Heart left ventricle (tissue), 16 donors: ENCODE results near the gene RBP5. TPM values are rescaled to one million over a fixed set of nuclear protein-coding genes. Genes with fewer than 3 reads are reported as not detected.

Experiments
- ATAC-seq, 4 donors: fragments of 200-7000 bp; cut with Tn5 transposase; one replicate each; pipeline ENCODE4 v1.9.1; 2020 to 2022; ENCODE audit warnings: moderate library complexity in 4 of 4, mild to moderate bottlenecking in 3 of 4, moderate number of reproducible peaks in 1 of 4
- DNase-seq, 5 donors: peaks; one replicate each; pipeline ENCODE4 v3.0.0-alpha.2; 2020
- H3K27ac ChIP-seq, 12 donors: fragments of 200-600 bp; sonication (generic) in 4 of 12; one replicate each; pipeline versions ENCODE4 v1.5.0 to v1.8.0; 2016 to 2022; ENCODE audit warnings: mild to moderate bottlenecking in 2 of 12
- H3K27me3 ChIP-seq, 9 donors: fragments of 200-600 bp; sonication (generic) in 2 of 9; one replicate each; pipeline versions ENCODE4 v1.5.1 to v1.8.0; 2016 to 2022; ENCODE audit warnings: mild to moderate bottlenecking in 3 of 9
- H3K36me3 ChIP-seq, 9 donors: fragments of 200-600 bp; sonication (generic) in 2 of 9; one replicate each; pipeline versions ENCODE4 v1.5.0 to v1.8.0; 2018 to 2022; ENCODE audit warnings: mild to moderate bottlenecking in 2 of 9
- H3K4me1 ChIP-seq, 12 donors: fragments of 200-600 bp; sonication (generic) in 4 of 12; one replicate each; pipeline versions ENCODE4 v1.5.0 to v1.8.0; 2016 to 2022; ENCODE audit warnings: mild to moderate bottlenecking in 3 of 12
- H3K4me3 ChIP-seq, 12 donors: fragments of 200-600 bp; sonication (generic) in 4 of 12; one replicate each; pipeline versions ENCODE4 v1.5.0 to v1.8.0; 2017 to 2022; ENCODE audit warnings: mild to moderate bottlenecking in 9 of 12, moderate library complexity in 4 of 12
- H3K9me3 ChIP-seq, 12 donors: fragments of 200-600 bp; sonication (generic) in 4 of 12; one replicate each; pipeline versions ENCODE4 v1.5.0 to v1.8.0; 2016 to 2022; ENCODE audit warnings: mild to moderate bottlenecking in 1 of 12
- POLR2A ChIP-seq, 2 donors: fragments of 450-650 bp; IDR thresholded peaks; one replicate each; pipeline ENCODE4 v1.6.1; 2017; ENCODE audit warnings: antibody characterized with exemption in 2 of 2, mild to moderate bottlenecking in 2 of 2, moderate library complexity in 2 of 2
- WGBS, 4 donors: extraction: QIAGEN DNeasy Blood & Tissue Kit in 2 of 4; methylation state at CpG; one replicate each; pipeline versions ENCODE4 v1.1.5 to v1.1.7; 2013 to 2018; 5-methylcytosine and 5-hydroxymethylcytosine counted together
- intact Hi-C, 10 donors: fragments of 100-400 bp; cut with DNase I; formaldehyde crosslinking; loops; one replicate each; pipeline versions ENCODE4 v1.11.1 to v1.14.2; 2022
- long read RNA-seq, 3 donors: library from polyadenylated mRNA; unstranded; transcript quantifications; one replicate each; pipeline ENCODE4 v2.0.0, GENCODE V29; 2020 to 2021
- polyA plus RNA-seq, 2 donors: library from polyadenylated mRNA; stranded (reverse); fragments of 200-250 nt; gene quantifications; one replicate each; pipeline ENCODE4 v1.2.3, GENCODE V29; 2013
- total RNA-seq, 9 donors: library from RNA; depleted of rRNA in 2 of 9; stranded (reverse); fragments of >200 nt in 2 of 9; fragmentation: NEBNext Ultra II Directional in 3 of 9; extraction: Animal tissue kit (Norgen Biotek cat#: 25700) in 3 of 9; gene quantifications; one replicate each; pipeline versions ENCODE4 v1.1.0 to v1.2.4, GENCODE V29; 2016 to 2023
- TF ChIP-seq, protein P1 (sequence below), 12 donors: fragments of 200-600 bp; sonication (generic) in 4 of 12; IDR thresholded peaks; one replicate each; pipeline versions ENCODE4 v1.5.0 to v1.8.0; 2018 to 2022; ENCODE audit warnings: antibody characterized with exemption in 12 of 12, mild to moderate bottlenecking in 5 of 12
- donor health status: ischemic (EF 13 %, LVEDD 7.1; RV severe dilation, severe dysfunction).
- donor health status: healthy with polysubstance abuse.
- donor health status: DM: no; HTN: yes; CAD: no.
- donor health status: DM: no; HTN: no; CAD: no.
- donor health status: ischemic (EF 25% LVEDD 6.9; RV normal size, moderate dysfunction).
- donor health status: ischemic (EF 25% LVEDD 5.7; RV mildly dilated, moderate dysfunction).
- donor health status: healthy.
- donor health status: DM: yes; HTN: yes; CAD: no.
- donor health status: ischemic (EF 35%, LVEDD 5.7; RV mildly dilated, moderate dysfunction).
- donor health status: nonischemic (EF 11% LVEDD 7.7; RV severe dilation, severe dysfunction).
- donor health status: DM: yes; HTN: yes; CAD: no.
- donor health status: PGD.
- donor health status: ischemic (EF 29% LVEDD 5.4; RV normal size, mild dysfunction).
- donor health status: nonischemic (EF 23%, LVEDD 6.1; RV moderate dilation, normal function).

Gene RBP5, protein sequence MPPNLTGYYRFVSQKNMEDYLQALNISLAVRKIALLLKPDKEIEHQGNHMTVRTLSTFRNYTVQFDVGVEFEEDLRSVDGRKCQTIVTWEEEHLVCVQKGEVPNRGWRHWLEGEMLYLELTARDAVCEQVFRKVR
- 1 to 10 TPM in 1 of 9 donors, under 1 TPM in 1, not detected in 7; 0.86 to 2.1 TPM for total RNA-seq
- polyA plus RNA-seq = under 1 TPM; 0.34 to 0.94 TPM
- long read RNA-seq, donor 1 = 0 reads
- long read RNA-seq, donor 2 = 0 reads
- long read RNA-seq, donor 3 = 0 reads

DNA sequence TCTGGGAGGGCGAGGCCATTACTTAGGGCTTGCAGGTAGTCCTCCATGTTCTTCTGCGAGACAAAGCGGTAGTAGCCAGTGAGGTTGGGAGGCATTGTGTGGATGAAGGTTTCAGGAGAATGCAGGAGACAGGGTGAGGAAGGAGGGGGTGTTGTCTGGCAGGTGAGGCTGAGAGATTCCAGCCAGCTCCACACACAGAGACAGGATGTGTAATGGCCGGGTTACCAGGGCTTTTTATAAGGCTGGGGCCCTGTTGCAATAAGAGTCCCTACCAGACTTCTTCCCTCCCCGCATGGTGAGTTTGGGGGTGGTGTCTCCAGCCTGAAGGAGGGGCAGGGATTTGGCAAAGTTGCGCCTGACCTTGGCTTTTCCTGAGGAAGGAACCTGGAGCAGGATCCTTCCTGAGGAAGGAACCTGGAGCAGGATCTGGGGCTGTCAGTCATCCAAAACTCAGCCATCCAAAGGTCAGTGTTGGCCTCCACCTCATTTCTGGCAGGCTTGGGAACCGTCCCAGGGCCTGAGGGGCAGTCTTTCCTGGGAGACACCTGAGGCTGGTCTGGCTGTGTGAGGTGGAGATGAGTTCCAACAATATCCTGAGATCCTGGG lies at the start of gene RBP5:
Gene RBP5, minus strand, starts transcription at position 209 of the 606 bp plus-strand sequence. Its CDS starts 114 bp downstream, at position 95.
- peaks cover 0 to 29% (median 20%) of the 10 kb centered on the region in 12 donors for H3K4me1 ChIP-seq
- peak within 1 kb of the TSS; percentile 50 to 78 (median 64) for H3K4me3 ChIP-seq
- ATAC-seq (no peak), DNase-seq (no peak)
- H3K27me3 ChIP-seq = peaks cover 0 to 19% (median 0%) of the 10 kb centered on the region in 9 donors
- intact Hi-C loops = no loop called here
- peak within 1 kb of the TSS in 10 of 12 donors; percentile 6 to 70 (median 40) for H3K27ac ChIP-seq
- WGBS, 4 donors = 47 to 65% (median 58%) methylated on average over 6 to 7 of the region's 7 CpGs
- no peaks in the 10 kb centered on the region for H3K36me3 ChIP-seq
- H3K9me3 ChIP-seq = no peaks in the 10 kb centered on the region
- no peak for TF ChIP-seq POLR2A (IDR thresholded peaks at IDR 0.05)
- TF ChIP-seq, protein P1, sequence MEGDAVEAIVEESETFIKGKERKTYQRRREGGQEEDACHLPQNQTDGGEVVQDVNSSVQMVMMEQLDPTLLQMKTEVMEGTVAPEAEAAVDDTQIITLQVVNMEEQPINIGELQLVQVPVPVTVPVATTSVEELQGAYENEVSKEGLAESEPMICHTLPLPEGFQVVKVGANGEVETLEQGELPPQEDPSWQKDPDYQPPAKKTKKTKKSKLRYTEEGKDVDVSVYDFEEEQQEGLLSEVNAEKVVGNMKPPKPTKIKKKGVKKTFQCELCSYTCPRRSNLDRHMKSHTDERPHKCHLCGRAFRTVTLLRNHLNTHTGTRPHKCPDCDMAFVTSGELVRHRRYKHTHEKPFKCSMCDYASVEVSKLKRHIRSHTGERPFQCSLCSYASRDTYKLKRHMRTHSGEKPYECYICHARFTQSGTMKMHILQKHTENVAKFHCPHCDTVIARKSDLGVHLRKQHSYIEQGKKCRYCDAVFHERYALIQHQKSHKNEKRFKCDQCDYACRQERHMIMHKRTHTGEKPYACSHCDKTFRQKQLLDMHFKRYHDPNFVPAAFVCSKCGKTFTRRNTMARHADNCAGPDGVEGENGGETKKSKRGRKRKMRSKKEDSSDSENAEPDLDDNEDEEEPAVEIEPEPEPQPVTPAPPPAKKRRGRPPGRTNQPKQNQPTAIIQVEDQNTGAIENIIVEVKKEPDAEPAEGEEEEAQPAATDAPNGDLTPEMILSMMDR (IDR thresholded peaks at IDR 0.05) = no peak

DNA sequence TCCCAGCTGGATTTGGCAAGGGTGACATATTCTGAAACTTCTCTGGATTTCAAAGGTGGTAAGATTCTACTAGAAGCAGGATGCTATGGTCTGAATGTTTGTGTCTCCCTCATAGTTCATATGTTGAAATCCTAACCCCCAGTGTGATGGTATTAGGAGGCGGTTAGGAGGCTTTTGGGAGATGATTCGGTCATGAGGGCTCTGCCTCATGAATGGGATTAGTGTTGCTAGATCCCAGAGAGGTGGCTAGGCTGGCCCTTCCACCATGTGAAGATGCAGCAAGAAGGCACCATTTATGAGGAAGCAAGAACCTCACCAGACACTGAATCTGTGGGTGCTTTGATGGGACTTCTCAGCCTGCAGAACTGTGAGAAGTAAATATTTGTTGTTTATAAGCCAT lies 49.8 kb upstream of the RBP5 start:
- Histone ChIP-seq H3K27ac (no peak overlapping the region), H3K36me3 (no peaks in the 10 kb centered on the region), H3K4me1 (no peaks in the 10 kb centered on the region), H3K27me3 (peaks cover 0 to 23% (median 3%) of the 10 kb centered on the region in 9 donors), H3K9me3 (peaks cover 0 to 3% (median 0%) of the 10 kb centered on the region in 12 donors), H3K4me3 (no peak overlapping the region)
- TF ChIP-seq POLR2A (IDR thresholded peaks at IDR 0.05) = no peak
- TF ChIP-seq, protein P1 (IDR thresholded peaks at IDR 0.05) = no peak
- ATAC-seq (no peak), DNase-seq (no peak)
- intact Hi-C loops = no loop called here
- 87 to 97% (median 89%) methylated on average over 2 of the region's 2 CpGs for WGBS, 4 donors

DNA sequence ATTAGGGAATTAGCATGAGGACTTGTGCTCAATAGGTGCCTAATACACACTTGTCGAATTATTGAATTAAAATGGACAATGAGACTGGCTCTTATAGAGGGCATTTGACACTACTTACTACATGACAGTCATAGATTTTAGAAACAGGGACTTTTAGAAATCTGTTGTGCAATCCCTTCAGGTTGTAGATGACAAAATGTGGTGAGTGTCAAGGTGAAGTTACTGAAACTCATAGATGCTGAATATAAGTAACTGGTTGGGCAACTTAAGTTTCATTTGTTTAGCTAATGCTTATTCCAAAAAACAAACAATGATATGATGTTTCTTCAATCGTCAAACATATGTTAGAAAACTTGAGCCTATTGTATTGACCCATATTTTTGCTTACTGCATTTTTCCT lies 47.9 kb upstream of the RBP5 start:
- TF ChIP-seq POLR2A (IDR thresholded peaks at IDR 0.05) = no peak
- TF ChIP-seq, protein P1 (IDR thresholded peaks at IDR 0.05) = no peak
- no peak for DNase-seq
- no peak overlapping the region for H3K27ac ChIP-seq
- intact Hi-C loops = no loop called here
- H3K27me3 ChIP-seq = peaks cover 0 to 23% (median 3%) of the 10 kb centered on the region in 9 donors
- no peak overlapping the region for H3K4me3 ChIP-seq
- H3K4me1 ChIP-seq = no peaks in the 10 kb centered on the region
- H3K9me3 ChIP-seq = peaks cover 0 to 8% (median 0%) of the 10 kb centered on the region in 12 donors
- H3K36me3 ChIP-seq = no peaks in the 10 kb centered on the region
- no peak for ATAC-seq
- WGBS, 4 donors = 48 to 69% (median 51%) methylated on average over 2 of the region's 2 CpGs

DNA sequence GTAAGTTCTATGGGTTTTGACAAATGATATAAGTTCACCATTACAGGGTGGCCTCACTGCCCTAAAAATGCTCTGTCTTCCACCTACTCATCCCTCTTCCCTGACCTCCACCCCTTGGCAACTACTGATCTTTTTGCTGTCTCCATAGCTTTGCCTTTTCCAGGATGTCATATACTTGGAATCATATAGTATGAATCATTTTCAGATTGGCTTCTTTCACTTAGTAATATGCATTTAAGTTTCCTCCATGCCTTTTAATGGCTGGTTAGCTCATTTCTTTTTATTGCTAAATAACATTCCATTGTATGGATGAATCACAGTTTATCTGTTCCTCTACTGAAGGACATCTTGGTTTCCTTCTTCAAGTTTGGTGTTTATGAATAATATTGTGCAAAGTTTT lies 46.8 kb upstream of the RBP5 start:
- intact Hi-C loops = no loop called here
- TF ChIP-seq POLR2A (IDR thresholded peaks at IDR 0.05) = no peak
- TF ChIP-seq, protein P1 (IDR thresholded peaks at IDR 0.05) = no peak
- no peak overlapping the region for H3K27ac ChIP-seq
- no peak overlapping the region for H3K4me3 ChIP-seq
- DNase-seq = no peak
- peaks cover 0 to 23% (median 3%) of the 10 kb centered on the region in 9 donors for H3K27me3 ChIP-seq
- H3K9me3 ChIP-seq = peaks cover 0 to 15% (median 0%) of the 10 kb centered on the region in 12 donors
- no peaks in the 10 kb centered on the region for H3K4me1 ChIP-seq
- no peaks in the 10 kb centered on the region for H3K36me3 ChIP-seq
- ATAC-seq = no peak
